ENCODE data around the gene SCRN1.

- TF ChIP-seq CTCF (IDR thresholded peaks at IDR 0.05) (no peak), POLR2A (IDR thresholded peaks at IDR 0.05) (no peak)
These were observed 101.6 kb downstream of the SCRN1 start for GRCh38 chr7:29888006-29888405.
